HEK293 (cell line): Measurements from ENCODE around the gene KCNJ6.

Experiments used
- CTCF ChIA-PET: fragments of 350-600 bp; formaldehyde crosslinking; extraction: SDS; loops from one replicate; lab custom pipeline; 2021; ENCODE audit warnings: antibody characterized with exemption; lab: Yijun Ruan, JAX
- POLR2A ChIA-PET: fragments of 300-600 bp; formaldehyde crosslinking; extraction: SDS; loops from one replicate; lab custom pipeline; 2020; ENCODE audit warnings: antibody characterized with exemption, inconsistent platforms; lab: Yijun Ruan, JAX
- H3K27ac ChIP-seq: fragments of 200-500 bp; sonication (Bioruptor generic); 2 replicates; pipeline ENCODE4 v1.5.1; 2014; ENCODE audit warnings: low read depth, low read length, control low read depth, inconsistent platforms; ENCODE audit errors: extremely low read depth
- H3K36me3 ChIP-seq, 2 experiments: fragments of 200-500 bp in 1 of 2; sonication (Bioruptor generic) in 1 of 2; 1 replicate in 1 of 2; 2 replicates in 1 of 2; pipeline ENCODE4 v1.5.1; 2014 to 2017; ENCODE audit warnings: inconsistent platforms in 2 of 2, low read length in 2 of 2; ENCODE audit not compliant: control insufficient read depth in 2 of 2, insufficient read depth in 1 of 2
- H3K4me1 ChIP-seq: fragments of 200-500 bp; sonication (Bioruptor generic); 2 replicates; pipeline ENCODE4 v1.5.1; 2014; ENCODE audit warnings: mild to moderate bottlenecking, low read length, inconsistent platforms; ENCODE audit not compliant: control insufficient read depth, insufficient read depth
- H3K4me3 ChIP-seq: 2 replicates; pipeline ENCODE4 v1.5.1; 2011; ENCODE audit warnings: low read depth, mild to moderate bottlenecking, control low read depth, low read length, moderate library complexity
- H3K9me3 ChIP-seq: fragments of 200-500 bp; sonication (Bioruptor generic); 2 replicates; pipeline ENCODE4 v1.5.1; 2014; ENCODE audit warnings: low read depth, low read length, inconsistent platforms; ENCODE audit not compliant: control insufficient read depth, insufficient read depth
- AEBP2 ChIP-seq: fragments of 450-650 bp; formaldehyde crosslinking; IDR thresholded peaks from 2 replicates; pipeline ENCODE4 v1.5.1; 2016; ENCODE audit warnings: missing biosample characterization, missing genetic modification characterization, borderline replicate concordance
- GLIS1 ChIP-seq: fragments of 450-650 bp; formaldehyde crosslinking; IDR thresholded peaks from 2 replicates; pipeline ENCODE4 v1.5.1; 2016; ENCODE audit warnings: missing biosample characterization, missing genetic modification characterization
- HOXA7 ChIP-seq: sonication (generic); formaldehyde crosslinking; IDR thresholded peaks from 2 replicates; pipeline ENCODE4 v1.8.1; 2022; ENCODE audit warnings: missing genetic modification reagents, borderline replicate concordance
- SCRT2 ChIP-seq: fragments of 450-650 bp; formaldehyde crosslinking; IDR thresholded peaks from 2 replicates; pipeline ENCODE4 v1.5.1; 2016; ENCODE audit warnings: missing biosample characterization, missing genetic modification characterization
- ZBTB20 ChIP-seq: fragments of 450-650 bp; formaldehyde crosslinking; IDR thresholded peaks from 2 replicates; pipeline ENCODE4 v1.5.1; 2016; ENCODE audit warnings: missing biosample characterization, missing genetic modification characterization
- ZBTB48 ChIP-seq: fragments of 450-650 bp; formaldehyde crosslinking; IDR thresholded peaks from 2 replicates; pipeline ENCODE4 v1.5.1; 2016; ENCODE audit warnings: missing biosample characterization, missing genetic modification characterization
- ZEB2 ChIP-seq: fragments of 450-650 bp; formaldehyde crosslinking; IDR thresholded peaks from 2 replicates; pipeline ENCODE4 v1.5.1; 2016; ENCODE audit warnings: missing biosample characterization, missing genetic modification characterization
- ZNF132 ChIP-seq: fragments of 450-650 bp; formaldehyde crosslinking; IDR thresholded peaks from 2 replicates; pipeline ENCODE4 v1.5.1; 2017; ENCODE audit warnings: missing biosample characterization, missing genetic modification characterization, borderline replicate concordance
- ZNF133 ChIP-seq: fragments of 450-650 bp; formaldehyde crosslinking; IDR thresholded peaks from 2 replicates; pipeline ENCODE4 v1.5.1; 2016; ENCODE audit warnings: missing biosample characterization, missing genetic modification characterization
- ZNF24 ChIP-seq: fragments of 450-650 bp; formaldehyde crosslinking; IDR thresholded peaks from 2 replicates; pipeline ENCODE4 v1.5.1; 2016; ENCODE audit warnings: missing biosample characterization, missing genetic modification characterization
- ZNF274 ChIP-seq, 2 experiments: fragments of 200-500 bp in 1 of 2; fragments of 450-650 bp in 1 of 2; sonication (Bioruptor generic) in 1 of 2; formaldehyde crosslinking in 1 of 2; IDR thresholded peaks; 2 replicates each; pipeline versions ENCODE4 v1.5.1 to v1.6.1; 2014 to 2016; ENCODE audit warnings: borderline replicate concordance in 1 of 2, inconsistent platforms in 1 of 2, low read length in 1 of 2, missing biosample characterization in 1 of 2, missing genetic modification characterization in 1 of 2
- ZNF302 ChIP-seq: fragments of 450-650 bp; formaldehyde crosslinking; IDR thresholded peaks from 2 replicates; pipeline ENCODE4 v1.5.1; 2016; ENCODE audit warnings: missing biosample characterization, missing genetic modification characterization, low read depth
- ZNF548 ChIP-seq: fragments of 450-650 bp; formaldehyde crosslinking; IDR thresholded peaks from 2 replicates; pipeline ENCODE4 v1.5.1; 2016; ENCODE audit warnings: missing biosample characterization, missing genetic modification characterization
- ZNF571 ChIP-seq: fragments of 450-650 bp; formaldehyde crosslinking; IDR thresholded peaks from 2 replicates; pipeline ENCODE4 v1.5.0; 2017; ENCODE audit warnings: missing biosample characterization, missing genetic modification characterization
- ZNF596 ChIP-seq: fragments of 450-650 bp; IDR thresholded peaks from 2 replicates; pipeline ENCODE4 v1.5.0; 2018; ENCODE audit warnings: missing biosample characterization, mild to moderate bottlenecking, missing genetic modification characterization, moderate library complexity
- ZNF621 ChIP-seq: fragments of 450-650 bp; formaldehyde crosslinking; IDR thresholded peaks from 2 replicates; pipeline ENCODE4 v1.5.1; 2017; ENCODE audit warnings: missing biosample characterization, missing genetic modification characterization
- ZNF768 ChIP-seq: fragments of 450-650 bp; formaldehyde crosslinking; IDR thresholded peaks from 2 replicates; pipeline ENCODE4 v1.5.1; 2018; ENCODE audit warnings: missing biosample characterization, mild to moderate bottlenecking, missing genetic modification characterization
- ZXDB ChIP-seq: fragments of 450-650 bp; formaldehyde crosslinking; IDR thresholded peaks from 2 replicates; pipeline ENCODE4 v1.5.1; 2016; ENCODE audit warnings: missing biosample characterization, missing genetic modification characterization
- TF ChIP-seq, protein P1 (sequence below): fragments of 450-650 bp; formaldehyde crosslinking; IDR thresholded peaks from 2 replicates; pipeline ENCODE4 v1.5.1; 2016; ENCODE audit warnings: missing biosample characterization, missing genetic modification characterization
- TF ChIP-seq, protein P2 (sequence below): fragments of 450-650 bp; formaldehyde crosslinking; IDR thresholded peaks from 2 replicates; pipeline ENCODE4 v1.5.1; 2016; ENCODE audit warnings: missing biosample characterization, missing genetic modification characterization, borderline replicate concordance
- TF ChIP-seq, protein P3 (sequence below): fragments of 450-650 bp; formaldehyde crosslinking; IDR thresholded peaks from 2 replicates; pipeline ENCODE4 v1.5.1; 2016; ENCODE audit warnings: missing biosample characterization, missing genetic modification characterization
- TF ChIP-seq, protein P4 (sequence below): fragments of 450-650 bp; formaldehyde crosslinking; IDR thresholded peaks from 2 replicates; pipeline ENCODE4 v1.5.1; 2016; ENCODE audit warnings: missing biosample characterization, missing genetic modification characterization, borderline replicate concordance

KCNJ6 gene

GRCh38 chr21:37658121-37658816 is 258.0 kb downstream of the KCNJ6 start (continued):
- no peak for TF ChIP-seq ZNF571 (tag by site-specific recombination)
- no peak for TF ChIP-seq SCRT2 (tag by site-specific recombination)
- no peak for TF ChIP-seq GLIS1 (tag by site-specific recombination)
- TF ChIP-seq ZNF133 (tag by site-specific recombination): no peak
- TF ChIP-seq ZNF132 (tag by site-specific recombination): no peak
- TF ChIP-seq, protein P1, sequence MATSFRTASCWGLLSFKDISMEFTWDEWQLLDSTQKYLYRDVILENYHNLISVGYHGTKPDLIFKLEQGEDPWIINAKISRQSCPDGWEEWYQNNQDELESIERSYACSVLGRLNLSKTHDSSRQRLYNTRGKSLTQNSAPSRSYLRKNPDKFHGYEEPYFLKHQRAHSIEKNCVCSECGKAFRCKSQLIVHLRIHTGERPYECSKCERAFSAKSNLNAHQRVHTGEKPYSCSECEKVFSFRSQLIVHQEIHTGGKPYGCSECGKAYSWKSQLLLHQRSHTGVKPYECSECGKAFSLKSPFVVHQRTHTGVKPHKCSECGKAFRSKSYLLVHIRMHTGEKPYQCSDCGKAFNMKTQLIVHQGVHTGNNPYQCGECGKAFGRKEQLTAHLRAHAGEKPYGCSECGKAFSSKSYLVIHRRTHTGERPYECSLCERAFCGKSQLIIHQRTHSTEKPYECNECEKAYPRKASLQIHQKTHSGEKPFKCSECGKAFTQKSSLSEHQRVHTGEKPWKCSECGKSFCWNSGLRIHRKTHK (tag by site-specific recombination): no peak
- TF ChIP-seq ZNF596 (tag by site-specific recombination): no peak

GRCh38 chr21:37656899-37657298 is 259.4 kb downstream of the KCNJ6 start:
- no peaks in the 10 kb centered on the region for H3K36me3 ChIP-seq
- ChIA-PET CTCF (interaction anchor here (1.8 kb wide), 1 partner anchor 18 kb away, joined by 8 read pairs; no protein-coding TSS in a partner anchor), POLR2A (no interaction called here)
- H3K4me3 ChIP-seq: no peak overlapping the region
- H3K9me3 ChIP-seq: no peaks in the 10 kb centered on the region
- H3K4me1 ChIP-seq: no peaks in the 10 kb centered on the region
- H3K27ac ChIP-seq: no peak overlapping the region
- TF ChIP-seq ZNF768: no peak
- no peak for TF ChIP-seq HOXA7 (CRISPR knock-in tag)
- TF ChIP-seq, protein P2, sequence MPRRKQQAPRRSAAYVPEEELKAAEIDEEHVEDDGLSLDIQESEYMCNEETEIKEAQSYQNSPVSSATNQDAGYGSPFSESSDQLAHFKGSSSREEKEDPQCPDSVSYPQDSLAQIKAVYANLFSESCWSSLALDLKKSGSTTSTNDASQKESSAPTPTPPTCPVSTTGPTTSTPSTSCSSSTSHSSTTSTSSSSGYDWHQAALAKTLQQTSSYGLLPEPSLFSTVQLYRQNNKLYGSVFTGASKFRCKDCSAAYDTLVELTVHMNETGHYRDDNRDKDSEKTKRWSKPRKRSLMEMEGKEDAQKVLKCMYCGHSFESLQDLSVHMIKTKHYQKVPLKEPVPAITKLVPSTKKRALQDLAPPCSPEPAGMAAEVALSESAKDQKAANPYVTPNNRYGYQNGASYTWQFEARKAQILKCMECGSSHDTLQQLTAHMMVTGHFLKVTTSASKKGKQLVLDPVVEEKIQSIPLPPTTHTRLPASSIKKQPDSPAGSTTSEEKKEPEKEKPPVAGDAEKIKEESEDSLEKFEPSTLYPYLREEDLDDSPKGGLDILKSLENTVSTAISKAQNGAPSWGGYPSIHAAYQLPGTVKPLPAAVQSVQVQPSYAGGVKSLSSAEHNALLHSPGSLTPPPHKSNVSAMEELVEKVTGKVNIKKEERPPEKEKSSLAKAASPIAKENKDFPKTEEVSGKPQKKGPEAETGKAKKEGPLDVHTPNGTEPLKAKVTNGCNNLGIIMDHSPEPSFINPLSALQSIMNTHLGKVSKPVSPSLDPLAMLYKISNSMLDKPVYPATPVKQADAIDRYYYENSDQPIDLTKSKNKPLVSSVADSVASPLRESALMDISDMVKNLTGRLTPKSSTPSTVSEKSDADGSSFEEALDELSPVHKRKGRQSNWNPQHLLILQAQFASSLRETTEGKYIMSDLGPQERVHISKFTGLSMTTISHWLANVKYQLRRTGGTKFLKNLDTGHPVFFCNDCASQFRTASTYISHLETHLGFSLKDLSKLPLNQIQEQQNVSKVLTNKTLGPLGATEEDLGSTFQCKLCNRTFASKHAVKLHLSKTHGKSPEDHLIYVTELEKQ: no peak
- TF ChIP-seq ZBTB48 (tag by site-specific recombination): no peak
- TF ChIP-seq ZNF302: no peak
- TF ChIP-seq ZXDB (tag by site-specific recombination): no peak
- TF ChIP-seq ZEB2 (tag by site-specific recombination): no peak
- no peak for TF ChIP-seq ZNF24 (tag by site-specific recombination)
- TF ChIP-seq, protein P3, sequence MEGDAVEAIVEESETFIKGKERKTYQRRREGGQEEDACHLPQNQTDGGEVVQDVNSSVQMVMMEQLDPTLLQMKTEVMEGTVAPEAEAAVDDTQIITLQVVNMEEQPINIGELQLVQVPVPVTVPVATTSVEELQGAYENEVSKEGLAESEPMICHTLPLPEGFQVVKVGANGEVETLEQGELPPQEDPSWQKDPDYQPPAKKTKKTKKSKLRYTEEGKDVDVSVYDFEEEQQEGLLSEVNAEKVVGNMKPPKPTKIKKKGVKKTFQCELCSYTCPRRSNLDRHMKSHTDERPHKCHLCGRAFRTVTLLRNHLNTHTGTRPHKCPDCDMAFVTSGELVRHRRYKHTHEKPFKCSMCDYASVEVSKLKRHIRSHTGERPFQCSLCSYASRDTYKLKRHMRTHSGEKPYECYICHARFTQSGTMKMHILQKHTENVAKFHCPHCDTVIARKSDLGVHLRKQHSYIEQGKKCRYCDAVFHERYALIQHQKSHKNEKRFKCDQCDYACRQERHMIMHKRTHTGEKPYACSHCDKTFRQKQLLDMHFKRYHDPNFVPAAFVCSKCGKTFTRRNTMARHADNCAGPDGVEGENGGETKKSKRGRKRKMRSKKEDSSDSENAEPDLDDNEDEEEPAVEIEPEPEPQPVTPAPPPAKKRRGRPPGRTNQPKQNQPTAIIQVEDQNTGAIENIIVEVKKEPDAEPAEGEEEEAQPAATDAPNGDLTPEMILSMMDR (tag by site-specific recombination): no peak
- TF ChIP-seq ZNF274 (IDR thresholded peaks at IDR 0.05; ENCODE audit: low read length): no peak
- no peak for TF ChIP-seq ZNF274 (tag by site-specific recombination; IDR thresholded peaks at IDR 0.05; ENCODE audit: borderline replicate concordance)
- no peak for TF ChIP-seq ZNF621 (tag by site-specific recombination)
- TF ChIP-seq ZBTB20 (tag by site-specific recombination): no peak
- no peak for TF ChIP-seq ZNF548
- no peak for TF ChIP-seq AEBP2 (tag by site-specific recombination)
- TF ChIP-seq, protein P4, sequence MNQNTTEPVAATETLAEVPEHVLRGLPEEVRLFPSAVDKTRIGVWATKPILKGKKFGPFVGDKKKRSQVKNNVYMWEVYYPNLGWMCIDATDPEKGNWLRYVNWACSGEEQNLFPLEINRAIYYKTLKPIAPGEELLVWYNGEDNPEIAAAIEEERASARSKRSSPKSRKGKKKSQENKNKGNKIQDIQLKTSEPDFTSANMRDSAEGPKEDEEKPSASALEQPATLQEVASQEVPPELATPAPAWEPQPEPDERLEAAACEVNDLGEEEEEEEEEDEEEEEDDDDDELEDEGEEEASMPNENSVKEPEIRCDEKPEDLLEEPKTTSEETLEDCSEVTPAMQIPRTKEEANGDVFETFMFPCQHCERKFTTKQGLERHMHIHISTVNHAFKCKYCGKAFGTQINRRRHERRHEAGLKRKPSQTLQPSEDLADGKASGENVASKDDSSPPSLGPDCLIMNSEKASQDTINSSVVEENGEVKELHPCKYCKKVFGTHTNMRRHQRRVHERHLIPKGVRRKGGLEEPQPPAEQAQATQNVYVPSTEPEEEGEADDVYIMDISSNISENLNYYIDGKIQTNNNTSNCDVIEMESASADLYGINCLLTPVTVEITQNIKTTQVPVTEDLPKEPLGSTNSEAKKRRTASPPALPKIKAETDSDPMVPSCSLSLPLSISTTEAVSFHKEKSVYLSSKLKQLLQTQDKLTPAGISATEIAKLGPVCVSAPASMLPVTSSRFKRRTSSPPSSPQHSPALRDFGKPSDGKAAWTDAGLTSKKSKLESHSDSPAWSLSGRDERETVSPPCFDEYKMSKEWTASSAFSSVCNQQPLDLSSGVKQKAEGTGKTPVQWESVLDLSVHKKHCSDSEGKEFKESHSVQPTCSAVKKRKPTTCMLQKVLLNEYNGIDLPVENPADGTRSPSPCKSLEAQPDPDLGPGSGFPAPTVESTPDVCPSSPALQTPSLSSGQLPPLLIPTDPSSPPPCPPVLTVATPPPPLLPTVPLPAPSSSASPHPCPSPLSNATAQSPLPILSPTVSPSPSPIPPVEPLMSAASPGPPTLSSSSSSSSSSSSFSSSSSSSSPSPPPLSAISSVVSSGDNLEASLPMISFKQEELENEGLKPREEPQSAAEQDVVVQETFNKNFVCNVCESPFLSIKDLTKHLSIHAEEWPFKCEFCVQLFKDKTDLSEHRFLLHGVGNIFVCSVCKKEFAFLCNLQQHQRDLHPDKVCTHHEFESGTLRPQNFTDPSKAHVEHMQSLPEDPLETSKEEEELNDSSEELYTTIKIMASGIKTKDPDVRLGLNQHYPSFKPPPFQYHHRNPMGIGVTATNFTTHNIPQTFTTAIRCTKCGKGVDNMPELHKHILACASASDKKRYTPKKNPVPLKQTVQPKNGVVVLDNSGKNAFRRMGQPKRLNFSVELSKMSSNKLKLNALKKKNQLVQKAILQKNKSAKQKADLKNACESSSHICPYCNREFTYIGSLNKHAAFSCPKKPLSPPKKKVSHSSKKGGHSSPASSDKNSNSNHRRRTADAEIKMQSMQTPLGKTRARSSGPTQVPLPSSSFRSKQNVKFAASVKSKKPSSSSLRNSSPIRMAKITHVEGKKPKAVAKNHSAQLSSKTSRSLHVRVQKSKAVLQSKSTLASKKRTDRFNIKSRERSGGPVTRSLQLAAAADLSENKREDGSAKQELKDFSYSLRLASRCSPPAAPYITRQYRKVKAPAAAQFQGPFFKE (tag by site-specific recombination): no peak
